Measurements from ENCODE around the gene GPR142. TPM values are rescaled to one million over a fixed set of nuclear protein-coding genes. Genes with fewer than 3 reads are reported as not detected.

Gene GPR142
- total and polyA plus RNA-seq, 4 donors, result 0.05 to 0.08 TPM; not detected in 2

- DNase-seq (ENCODE audit: low spot score), result peak; percentile 55
- no peak for TF ChIP-seq ATF3 (IDR thresholded peaks at IDR 0.05)
- TF ChIP-seq YY1 (IDR thresholded peaks at IDR 0.05), result no peak
- no peak for TF ChIP-seq MAX (IDR thresholded peaks at IDR 0.05)
- TF ChIP-seq RXRA (IDR thresholded peaks at IDR 0.05), result no peak
- TF ChIP-seq RAD21 (IDR thresholded peaks at IDR 0.05), result peak in 1 of 2 donors; percentile 58
- TF ChIP-seq JUND (IDR thresholded peaks at IDR 0.05), result no peak
- no peak for TF ChIP-seq EGR1 (IDR thresholded peaks at IDR 0.05; ENCODE audit: low read depth in 2 of 2)
- TF ChIP-seq CTCF (IDR thresholded peaks at IDR 0.05; ENCODE audit: low read depth, low read length, missing input control), result peak; percentile 27
- no peak for TF ChIP-seq TAF1 (conservative IDR thresholded peaks at IDR 0.05)
- H3K9ac ChIP-seq (ENCODE audit: low read depth in 1 of 2, low read length in 2 of 2), result no peak overlapping the region
- 14% methylated on average over 29 of the region's 29 CpGs for WGBS
- H3K27ac ChIP-seq (ENCODE audit: low read depth in 1 of 2, low read length in 2 of 2), result no peak overlapping the region
- no peak overlapping the region for H3K4me3 ChIP-seq (ENCODE audit: low read depth in 1 of 3, low read length in 3 of 3)
- peaks cover 3 to 9% (median 4%) of the 10 kb centered on the region in 4 donors for H3K27me3 ChIP-seq (ENCODE audit: control insufficient read depth in 4 of 4, insufficient read depth in 4 of 4, low read length in 3 of 4)
- H3K4me1 ChIP-seq (ENCODE audit: control insufficient read depth in 4 of 4, insufficient read depth in 4 of 4, low read length in 3 of 4), result peaks cover 2 to 11% (median 6%) of the 10 kb centered on the region in 4 donors
- no peaks in the 10 kb centered on the region for H3K36me3 ChIP-seq (ENCODE audit: control insufficient read depth in 4 of 4, insufficient read depth in 3 of 4, low read depth in 1 of 4, low read length in 3 of 4)
- H3K9me3 ChIP-seq (ENCODE audit: control insufficient read depth in 4 of 4, low read length in 3 of 4), result no peaks in the 10 kb centered on the region
Measured at GRCh38 chr17:74354123-74354522, 13.2 kb upstream of the GPR142 start.

- Histone ChIP-seq H3K4me1 (ENCODE audit: control insufficient read depth in 4 of 4, insufficient read depth in 4 of 4, low read length in 3 of 4) (peaks cover 2 to 11% (median 6%) of the 10 kb centered on the region in 4 donors), H3K36me3 (ENCODE audit: control insufficient read depth in 4 of 4, insufficient read depth in 3 of 4, low read depth in 1 of 4, low read length in 3 of 4) (no peaks in the 10 kb centered on the region), H3K27me3 (ENCODE audit: control insufficient read depth in 4 of 4, insufficient read depth in 4 of 4, low read length in 3 of 4) (peaks cover 3 to 9% (median 4%) of the 10 kb centered on the region in 4 donors), H3K9ac (ENCODE audit: low read depth in 1 of 2, low read length in 2 of 2) (no peak overlapping the region), H3K4me3 (ENCODE audit: low read depth in 1 of 3, low read length in 3 of 3) (no peak overlapping the region), H3K9me3 (ENCODE audit: control insufficient read depth in 4 of 4, low read length in 3 of 4) (no peaks in the 10 kb centered on the region), H3K27ac (ENCODE audit: low read depth in 1 of 2, low read length in 2 of 2) (no peak overlapping the region)
- 78% methylated on average over 10 of the region's 10 CpGs for WGBS
- TF ChIP-seq HNF4G (IDR thresholded peaks at IDR 0.05) (no peak), REST (IDR thresholded peaks at IDR 0.05) (no peak)
- no peak for DNase-seq (ENCODE audit: low spot score)
Measured at GRCh38 chr17:74354561-74354960, 12.7 kb upstream of the GPR142 start.

- no peaks in the 10 kb centered on the region for H3K36me3 ChIP-seq (ENCODE audit: control insufficient read depth in 4 of 4, insufficient read depth in 3 of 4, low read depth in 1 of 4, low read length in 3 of 4)
- 84% methylated on average over 8 of the region's 8 CpGs for WGBS
- H3K4me3 ChIP-seq (ENCODE audit: low read depth in 1 of 3, low read length in 3 of 3), result no peak overlapping the region
- H3K27ac ChIP-seq (ENCODE audit: low read depth in 1 of 2, low read length in 2 of 2), result no peak overlapping the region
- no peak overlapping the region for H3K9ac ChIP-seq (ENCODE audit: low read depth in 1 of 2, low read length in 2 of 2)
- DNase-seq (ENCODE audit: low spot score), result no peak
- H3K4me1 ChIP-seq (ENCODE audit: control insufficient read depth in 4 of 4, insufficient read depth in 4 of 4, low read length in 3 of 4), result peaks cover 2 to 11% (median 6%) of the 10 kb centered on the region in 4 donors
- TF ChIP-seq ZBTB33 (IDR thresholded peaks at IDR 0.05), result no peak
- TF ChIP-seq EGR1 (IDR thresholded peaks at IDR 0.05; ENCODE audit: low read depth in 2 of 2), result no peak
- TF ChIP-seq TAF1 (conservative IDR thresholded peaks at IDR 0.05), result no peak
- TF ChIP-seq FOXA2 (IDR thresholded peaks at IDR 0.05), result no peak
- TF ChIP-seq FOXA1 (IDR thresholded peaks at IDR 0.05), result no peak
- no peak for TF ChIP-seq GABPA (IDR thresholded peaks at IDR 0.05 in 1 of 2, conservative IDR thresholded peaks at IDR 0.05 in 1 of 2)
- TF ChIP-seq MAX (IDR thresholded peaks at IDR 0.05), result no peak
- no peak for TF ChIP-seq SP1 (IDR thresholded peaks at IDR 0.05)
- TF ChIP-seq RAD21 (IDR thresholded peaks at IDR 0.05), result no peak
- no peak for TF ChIP-seq NR2F2 (IDR thresholded peaks at IDR 0.05)
- H3K9me3 ChIP-seq (ENCODE audit: control insufficient read depth in 4 of 4, low read length in 3 of 4), result no peaks in the 10 kb centered on the region
- peaks cover 3 to 9% (median 4%) of the 10 kb centered on the region in 4 donors for H3K27me3 ChIP-seq (ENCODE audit: control insufficient read depth in 4 of 4, insufficient read depth in 4 of 4, low read length in 3 of 4)
Measured at GRCh38 chr17:74355065-74355464, 12.2 kb upstream of the GPR142 start.

All from liver (tissue), 9 donors.